Body of pancreas (tissue), 4 donors: ENCODE measurements around the gene LRRC8B. TPM values are rescaled to one million over a fixed set of nuclear protein-coding genes. Genes with fewer than 3 reads are reported as not detected.
"Not testable (repeated sequence)": the region's sequence is repeated elsewhere in the genome, so short reads cannot be mapped to it uniquely, and the experiment has no call there.

Experiments
- ATAC-seq: fragments of 150-250 bp; one replicate; pipeline ENCODE4 v1.9.1; 2016
- DNase-seq, 4 donors: peaks; one replicate each; pipeline ENCODE4 v3.0.0-alpha.2; 2019
- H3K27ac ChIP-seq, 4 donors: fragments of 200-600 bp; sonication (generic); 1 replicate in 3 of 4; 2 replicates in 1 of 4; pipeline versions ENCODE4 v1.5.1 to v1.6.1; 2016 to 2019; ENCODE audit warnings: mild to moderate bottlenecking in 1 of 4, mixed read lengths in 1 of 4, moderate library complexity in 1 of 4
- H3K27me3 ChIP-seq, 2 donors: fragments of 200-600 bp; sonication (generic); one replicate each; pipeline ENCODE4 v1.6.0; 2016; ENCODE audit warnings: mild to moderate bottlenecking in 1 of 2
- H3K36me3 ChIP-seq, 2 donors: fragments of 200-600 bp; sonication (generic); replicated peaks in 1 of 2; 2 replicates each; pipeline ENCODE4 v1.5.1; 2016; ENCODE audit warnings: low read depth in 2 of 2; ENCODE audit not compliant: insufficient read depth in 1 of 2
- H3K4me1 ChIP-seq: fragments of 200-600 bp; sonication (generic); one replicate; pipeline ENCODE4 v1.6.0; 2016
- H3K4me3 ChIP-seq, 2 donors: fragments of 200-600 bp; sonication (generic); 1 replicate in 1 of 2; 2 replicates in 1 of 2; pipeline ENCODE4 v1.5.1; 2016 to 2019
- H3K9me3 ChIP-seq, 3 donors: fragments of 200-600 bp; sonication (generic); 1 replicate in 2 of 3; 2 replicates in 1 of 3; pipeline ENCODE4 v1.5.1; 2016
- POLR2A ChIP-seq, 3 donors: fragments of 450-650 bp; IDR thresholded peaks; one replicate each; pipeline ENCODE4 v1.6.1; 2016; ENCODE audit warnings: antibody characterized with exemption in 3 of 3, mild to moderate bottlenecking in 2 of 3
- WGBS, 2 donors: methylation state at CpG; one replicate each; pipeline ENCODE4 v1.1.5; 2017; 5-methylcytosine and 5-hydroxymethylcytosine counted together
- intact Hi-C: fragments of 100-400 bp; cut with DNase I; formaldehyde crosslinking; loops from one replicate; pipeline ENCODE4 v1.15.1; 2023
- total RNA-seq, 2 donors: library from RNA; depleted of rRNA; stranded (reverse); fragments of >200 nt; gene quantifications; one replicate each; pipeline ENCODE4 v1.1.0, GENCODE V29; 2016
- TF ChIP-seq, protein P1 (sequence below), 7 experiments: fragments of 450-650 bp in 4 of 7; fragments of 200-600 bp in 3 of 7; sonication (generic) in 3 of 7; IDR thresholded peaks; one replicate each; pipeline ENCODE4 v1.5.1; 2016 to 2019; ENCODE audit warnings: antibody characterized with exemption in 7 of 7

Gene LRRC8B
- total RNA-seq, 2 donors from 2014 or later: 6.0 to 23.4 TPM

DNA sequence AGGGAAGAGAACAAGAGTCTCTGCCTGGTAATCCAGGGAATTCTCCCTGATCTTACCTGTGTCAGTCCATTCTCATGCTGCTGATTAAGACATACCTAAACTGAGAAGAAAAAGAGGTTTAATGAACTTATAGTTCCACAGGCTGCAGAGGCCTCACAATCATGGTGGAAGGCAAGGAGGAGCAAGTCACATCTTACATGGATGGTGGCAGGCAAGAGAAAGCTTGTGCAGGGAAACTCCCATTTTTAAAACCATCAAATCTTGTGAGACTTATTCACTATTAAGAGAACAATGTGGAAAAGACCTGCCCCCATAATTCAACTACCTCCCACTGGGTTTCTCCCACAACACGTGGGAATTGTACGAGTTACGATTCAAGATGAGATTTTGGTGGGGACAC lies 34.2 kb upstream of the LRRC8B start:
- Histone ChIP-seq H3K27me3 (no peaks in the 10 kb centered on the region), H3K4me1 (no peaks in the 10 kb centered on the region), H3K36me3 (no peaks in the 10 kb centered on the region), H3K9me3 (no peaks in the 10 kb centered on the region), H3K27ac (no peak overlapping the region), H3K4me3 (no peak overlapping the region)
- ATAC-seq: no peak
- 62 to 99% methylated on average over 3 of the region's 3 CpGs for WGBS, 2 donors
- intact Hi-C loops: no loop called here
- DNase-seq: no peak
- no peak for TF ChIP-seq POLR2A (IDR thresholded peaks at IDR 0.05)
- TF ChIP-seq, protein P1, sequence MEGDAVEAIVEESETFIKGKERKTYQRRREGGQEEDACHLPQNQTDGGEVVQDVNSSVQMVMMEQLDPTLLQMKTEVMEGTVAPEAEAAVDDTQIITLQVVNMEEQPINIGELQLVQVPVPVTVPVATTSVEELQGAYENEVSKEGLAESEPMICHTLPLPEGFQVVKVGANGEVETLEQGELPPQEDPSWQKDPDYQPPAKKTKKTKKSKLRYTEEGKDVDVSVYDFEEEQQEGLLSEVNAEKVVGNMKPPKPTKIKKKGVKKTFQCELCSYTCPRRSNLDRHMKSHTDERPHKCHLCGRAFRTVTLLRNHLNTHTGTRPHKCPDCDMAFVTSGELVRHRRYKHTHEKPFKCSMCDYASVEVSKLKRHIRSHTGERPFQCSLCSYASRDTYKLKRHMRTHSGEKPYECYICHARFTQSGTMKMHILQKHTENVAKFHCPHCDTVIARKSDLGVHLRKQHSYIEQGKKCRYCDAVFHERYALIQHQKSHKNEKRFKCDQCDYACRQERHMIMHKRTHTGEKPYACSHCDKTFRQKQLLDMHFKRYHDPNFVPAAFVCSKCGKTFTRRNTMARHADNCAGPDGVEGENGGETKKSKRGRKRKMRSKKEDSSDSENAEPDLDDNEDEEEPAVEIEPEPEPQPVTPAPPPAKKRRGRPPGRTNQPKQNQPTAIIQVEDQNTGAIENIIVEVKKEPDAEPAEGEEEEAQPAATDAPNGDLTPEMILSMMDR (IDR thresholded peaks at IDR 0.05): no peak

DNA sequence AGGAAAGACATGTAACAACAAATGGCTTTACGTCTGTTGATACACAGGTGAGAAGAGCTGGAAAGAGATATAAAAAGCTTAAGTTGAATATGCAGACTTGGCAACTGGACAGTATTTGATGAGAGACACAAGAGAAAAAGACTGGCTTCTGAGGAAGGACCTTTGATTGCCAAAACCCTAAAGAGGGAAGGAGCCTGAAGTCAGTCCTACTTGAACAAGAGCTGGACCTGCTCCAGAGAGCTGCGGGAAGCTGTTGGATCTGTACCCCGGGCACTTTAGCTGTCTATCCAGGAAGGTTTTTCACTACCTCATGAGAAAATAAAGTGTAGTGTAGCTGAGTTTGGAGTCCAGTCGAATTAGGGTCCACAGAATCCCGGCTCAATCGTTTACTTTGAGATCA lies 25.3 kb upstream of the LRRC8B start:
- H3K27me3 ChIP-seq: no peaks in the 10 kb centered on the region
- no peaks in the 10 kb centered on the region for H3K36me3 ChIP-seq
- TF ChIP-seq, protein P1 (IDR thresholded peaks at IDR 0.05): no peak
- no peak for TF ChIP-seq POLR2A (IDR thresholded peaks at IDR 0.05)
- 45 to 54% methylated on average over 6 of the region's 6 CpGs for WGBS, 2 donors
- DNase-seq: peak in 1 of 4 donors; percentile 12
- H3K9me3 ChIP-seq: no peaks in the 10 kb centered on the region
- intact Hi-C loops: no loop called here
- ATAC-seq: no peak
- no peak overlapping the region for H3K27ac ChIP-seq
- no peaks in the 10 kb centered on the region for H3K4me1 ChIP-seq
- H3K4me3 ChIP-seq: no peak overlapping the region

DNA sequence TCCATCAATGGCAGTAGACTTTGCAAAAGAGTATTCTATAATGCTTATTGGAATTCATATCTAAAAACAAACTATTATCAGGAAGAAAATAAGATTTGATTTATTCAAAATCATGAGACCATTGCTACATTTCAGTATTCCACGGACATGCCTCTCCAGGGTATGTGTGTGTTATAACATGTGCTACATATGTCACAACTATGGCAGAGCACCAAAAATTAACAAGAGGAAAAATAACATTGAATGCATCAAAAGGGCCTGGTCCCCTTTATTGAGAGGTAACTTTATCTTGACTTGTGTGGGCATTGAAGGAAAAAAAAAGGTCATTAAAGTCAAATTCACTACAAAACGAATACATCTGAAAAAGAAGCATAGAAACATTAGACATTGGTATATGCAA lies 22.6 kb upstream of the LRRC8B start:
- Histone ChIP-seq H3K27ac (no peak overlapping the region), H3K4me1 (no peaks in the 10 kb centered on the region), H3K9me3 (no peaks in the 10 kb centered on the region), H3K27me3 (no peaks in the 10 kb centered on the region), H3K36me3 (no peaks in the 10 kb centered on the region), H3K4me3 (no peak overlapping the region)
- no peak for DNase-seq
- intact Hi-C loops: no loop called here
- 69 to 71% methylated on average over 2 of the region's 2 CpGs for WGBS, 2 donors
- no peak for ATAC-seq
- no peak for TF ChIP-seq POLR2A (IDR thresholded peaks at IDR 0.05)

DNA sequence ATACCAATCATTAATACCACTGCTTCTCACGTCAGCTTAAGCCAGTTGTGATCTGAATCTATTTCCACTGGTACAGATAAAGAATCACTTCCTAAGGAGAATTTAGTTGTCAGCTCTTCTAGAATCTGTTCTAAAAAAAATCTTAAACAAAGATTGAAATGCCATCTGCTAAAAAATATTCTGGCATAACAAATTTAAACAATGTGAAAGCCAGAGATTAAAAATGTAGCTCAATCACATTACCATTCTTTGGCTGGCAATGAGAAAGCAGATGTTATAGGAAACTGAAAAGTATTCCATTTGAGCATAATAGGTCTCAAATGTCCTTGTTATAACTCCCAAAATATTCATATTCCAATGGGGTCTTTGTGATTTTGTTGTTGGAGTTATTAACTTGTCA lies 21.7 kb upstream of the LRRC8B start:
- 68 to 100% methylated on average over 1 of the region's 1 CpG for WGBS, 2 donors
- no peaks in the 10 kb centered on the region for H3K4me1 ChIP-seq
- TF ChIP-seq, protein P1 (IDR thresholded peaks at IDR 0.05): no peak
- TF ChIP-seq POLR2A (IDR thresholded peaks at IDR 0.05): no peak
- no peak overlapping the region for H3K27ac ChIP-seq
- intact Hi-C loops: no loop called here
- H3K9me3 ChIP-seq: no peaks in the 10 kb centered on the region
- no peak overlapping the region for H3K4me3 ChIP-seq
- DNase-seq (no peak), ATAC-seq (no peak)
- H3K27me3 ChIP-seq: no peaks in the 10 kb centered on the region
- H3K36me3 ChIP-seq: no peaks in the 10 kb centered on the region

DNA sequence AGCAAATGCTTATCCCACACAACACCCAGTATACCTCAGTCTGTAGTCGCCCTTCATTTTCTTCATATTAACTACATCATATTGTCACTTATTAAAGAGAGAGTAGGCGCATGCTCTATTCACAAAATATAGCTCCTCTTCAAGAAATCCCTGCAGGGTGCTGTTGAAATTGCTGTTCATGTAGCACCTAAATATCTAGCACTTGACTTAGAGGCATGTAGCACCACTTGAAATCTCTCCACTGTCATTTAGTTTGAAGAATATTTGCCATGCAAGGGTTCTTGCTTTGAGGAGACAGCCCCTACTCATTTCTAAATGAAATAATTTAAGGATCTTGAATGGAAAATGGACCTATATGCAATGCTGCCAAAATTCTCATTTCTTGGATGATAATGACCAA lies 20.9 kb upstream of the LRRC8B start:
- Histone ChIP-seq H3K36me3 (no peaks in the 10 kb centered on the region), H3K27ac (no peak overlapping the region), H3K27me3 (no peaks in the 10 kb centered on the region), H3K9me3 (peaks cover 0 to 4% (median 0%) of the 10 kb centered on the region in 3 donors), H3K4me3 (no peak overlapping the region), H3K4me1 (no peaks in the 10 kb centered on the region)
- WGBS, 2 donors: 38 to 87% methylated on average over 2 of the region's 2 CpGs
- intact Hi-C loops: no loop called here
- ATAC-seq: no peak
- no peak for DNase-seq
- TF ChIP-seq, protein P1 (IDR thresholded peaks at IDR 0.05): no peak
- no peak for TF ChIP-seq POLR2A (IDR thresholded peaks at IDR 0.05)

DNA sequence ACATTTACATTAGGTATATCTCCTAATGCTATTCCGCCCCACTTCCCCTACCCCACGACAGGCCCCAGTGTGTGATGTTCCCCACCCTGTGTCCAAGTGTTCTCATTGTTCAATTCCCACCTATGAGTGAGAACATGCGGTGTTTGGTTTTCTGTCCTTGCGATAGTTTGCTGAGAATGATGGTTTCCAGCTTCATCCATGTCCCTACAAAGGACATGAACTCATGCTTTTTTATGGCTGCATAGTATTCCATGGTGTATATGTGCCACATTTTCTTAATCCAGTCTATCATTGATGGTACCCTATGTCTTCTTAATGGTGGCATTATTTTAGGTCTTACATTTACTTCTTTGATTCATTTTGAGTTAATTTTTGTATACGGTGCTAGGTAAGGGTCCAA lies 14.6 kb upstream of the LRRC8B start:
- H3K4me3 ChIP-seq, H3K36me3 ChIP-seq, H3K27me3 ChIP-seq, intact Hi-C loops, DNase-seq, H3K9me3 ChIP-seq, H3K27ac ChIP-seq, ATAC-seq, H3K4me1 ChIP-seq: not testable (repeated sequence)
- WGBS, 2 donors: 84 to 92% methylated on average over 5 of the region's 5 CpGs
